ENCODE measurements around the gene MYLK.

Gene MYLK

DNA sequence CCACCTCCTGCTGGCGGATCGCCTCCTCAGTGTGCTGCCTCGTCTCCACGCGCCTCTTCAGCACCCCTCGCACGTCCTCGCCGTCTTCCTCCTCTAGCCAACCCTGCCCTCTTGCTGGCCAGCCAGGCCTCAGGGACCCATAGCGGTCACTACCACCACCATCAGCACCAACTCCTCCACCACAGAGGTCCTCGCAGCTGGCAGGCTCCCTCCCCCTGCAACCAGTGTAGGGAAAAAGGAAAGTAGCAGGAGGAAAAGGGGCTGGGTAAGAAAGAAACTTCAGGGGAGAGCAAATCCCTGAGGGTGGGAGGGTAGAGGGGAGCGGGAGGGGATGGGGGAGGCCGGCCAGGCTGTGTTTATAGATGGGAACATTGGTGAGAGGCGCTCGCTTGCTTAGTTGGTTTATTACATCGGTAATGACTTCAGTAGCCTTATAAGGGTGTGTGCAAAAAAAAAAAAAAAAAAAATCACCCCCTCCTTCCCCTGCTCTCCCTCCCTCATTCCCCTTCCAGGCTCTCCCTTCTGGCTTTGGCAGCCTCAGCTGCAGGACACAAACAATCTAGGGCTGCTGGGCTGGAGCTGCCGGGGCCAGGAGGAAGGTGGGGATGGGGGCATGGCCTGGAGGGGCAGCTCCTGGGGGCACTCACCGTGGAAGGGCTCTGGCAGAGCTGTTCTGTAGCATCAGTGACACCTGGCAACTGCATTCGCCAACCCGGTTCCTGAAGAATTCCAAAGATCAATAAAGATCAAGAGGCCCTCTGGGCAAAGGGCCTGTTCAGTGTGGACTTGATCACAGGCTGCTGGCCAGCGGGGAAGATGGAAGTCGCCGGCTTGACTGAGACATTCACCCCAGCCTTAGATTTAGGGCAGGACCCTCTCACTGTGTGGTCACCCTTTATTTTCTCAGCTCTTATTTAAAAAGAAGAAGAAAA is 183.1 kb downstream of the MYLK start:
- TF ChIP-seq, protein P1, sequence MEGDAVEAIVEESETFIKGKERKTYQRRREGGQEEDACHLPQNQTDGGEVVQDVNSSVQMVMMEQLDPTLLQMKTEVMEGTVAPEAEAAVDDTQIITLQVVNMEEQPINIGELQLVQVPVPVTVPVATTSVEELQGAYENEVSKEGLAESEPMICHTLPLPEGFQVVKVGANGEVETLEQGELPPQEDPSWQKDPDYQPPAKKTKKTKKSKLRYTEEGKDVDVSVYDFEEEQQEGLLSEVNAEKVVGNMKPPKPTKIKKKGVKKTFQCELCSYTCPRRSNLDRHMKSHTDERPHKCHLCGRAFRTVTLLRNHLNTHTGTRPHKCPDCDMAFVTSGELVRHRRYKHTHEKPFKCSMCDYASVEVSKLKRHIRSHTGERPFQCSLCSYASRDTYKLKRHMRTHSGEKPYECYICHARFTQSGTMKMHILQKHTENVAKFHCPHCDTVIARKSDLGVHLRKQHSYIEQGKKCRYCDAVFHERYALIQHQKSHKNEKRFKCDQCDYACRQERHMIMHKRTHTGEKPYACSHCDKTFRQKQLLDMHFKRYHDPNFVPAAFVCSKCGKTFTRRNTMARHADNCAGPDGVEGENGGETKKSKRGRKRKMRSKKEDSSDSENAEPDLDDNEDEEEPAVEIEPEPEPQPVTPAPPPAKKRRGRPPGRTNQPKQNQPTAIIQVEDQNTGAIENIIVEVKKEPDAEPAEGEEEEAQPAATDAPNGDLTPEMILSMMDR (IDR thresholded peaks at IDR 0.05; ENCODE audit: extremely low read depth, missing control alignments): no peak
- DNase-seq (ENCODE audit: low spot score): no peak

DNA sequence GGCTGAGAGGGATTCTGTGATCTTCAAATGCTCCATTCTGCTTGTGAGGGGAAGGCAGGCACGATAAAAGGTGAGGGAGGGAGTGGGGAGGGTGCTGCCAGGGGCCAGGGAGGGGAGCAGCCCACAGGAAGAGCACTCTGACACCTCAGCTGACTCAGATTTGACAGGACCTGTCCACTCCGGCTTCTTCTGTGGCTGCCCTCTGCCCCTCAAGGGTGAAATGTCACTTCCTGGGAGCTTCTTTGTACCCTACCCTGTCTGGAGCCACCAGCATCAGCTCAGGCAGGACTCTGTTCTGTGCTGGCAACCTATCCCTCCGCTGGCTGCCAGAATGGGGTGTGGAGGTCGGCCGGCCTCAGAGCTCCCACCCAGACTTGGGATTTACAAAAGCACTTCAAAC is 185.3 kb downstream of the MYLK start:
- TF ChIP-seq, protein P1 (IDR thresholded peaks at IDR 0.05; ENCODE audit: extremely low read depth, missing control alignments): no peak
- no peak for DNase-seq (ENCODE audit: low spot score)

DNA sequence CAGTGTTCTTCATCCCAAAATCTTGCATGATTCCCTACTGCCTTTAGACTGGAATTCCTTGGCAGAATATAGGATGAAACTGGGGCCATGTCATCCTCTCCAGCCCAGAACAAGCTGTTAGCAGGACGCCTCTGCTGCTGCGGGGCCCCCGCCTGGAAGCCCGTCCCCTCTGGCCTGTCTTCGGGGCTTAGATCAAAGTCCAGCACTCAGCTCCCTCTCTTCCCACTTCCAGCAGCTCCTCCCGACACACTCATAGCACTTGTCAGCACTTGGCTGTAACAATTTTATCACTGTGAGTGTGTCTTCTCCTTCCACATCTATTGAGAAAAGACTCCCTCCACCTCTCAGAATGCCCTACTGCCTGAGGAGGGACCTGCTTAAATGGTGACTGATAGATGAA is 187.3 kb downstream of the MYLK start:
- TF ChIP-seq, protein P1 (IDR thresholded peaks at IDR 0.05; ENCODE audit: extremely low read depth, missing control alignments): no peak
- no peak for DNase-seq (ENCODE audit: low spot score)

DNA sequence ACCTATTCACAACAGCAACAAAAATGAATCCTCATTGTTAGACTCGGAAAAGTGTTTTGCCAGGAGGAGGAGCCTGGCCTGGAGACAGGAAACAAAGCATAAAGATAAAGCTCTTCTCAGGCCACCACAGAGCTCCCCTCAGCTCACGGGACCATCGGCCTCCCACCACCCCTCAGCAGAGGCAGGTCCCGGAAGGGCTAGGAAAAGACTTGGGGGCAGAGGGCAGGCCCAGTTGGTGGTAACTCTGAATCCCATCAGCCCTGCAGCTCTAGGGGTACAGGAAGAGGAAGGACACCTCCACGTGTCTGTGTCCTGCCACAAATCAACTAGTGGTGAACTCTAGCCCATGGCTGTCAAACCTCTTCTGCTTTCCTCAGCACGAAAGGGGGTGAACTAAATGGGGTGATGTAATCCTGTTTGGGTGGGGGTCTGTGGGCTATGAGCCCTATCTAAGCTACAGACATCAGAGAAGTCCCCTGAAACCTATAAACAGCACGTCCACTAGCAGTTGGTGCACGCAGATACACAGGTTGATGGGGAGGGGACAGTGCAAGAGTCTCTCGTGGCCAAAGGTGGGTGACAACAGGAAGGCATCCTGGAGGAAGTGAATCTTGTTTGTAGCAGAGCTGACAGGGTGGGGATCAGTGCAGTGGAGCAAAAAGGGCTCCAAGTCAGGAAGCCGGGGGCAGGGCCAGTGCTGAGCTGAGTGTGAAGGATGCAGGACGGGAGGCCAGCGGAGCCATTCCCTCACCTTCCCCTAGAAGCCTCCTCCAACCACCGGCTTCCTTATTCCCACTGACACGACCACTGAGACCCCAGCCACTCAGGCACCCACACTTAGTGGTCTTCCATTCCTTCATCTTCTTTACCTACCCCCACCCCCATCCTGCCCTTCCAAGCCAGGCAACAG is 188.1 kb downstream of the MYLK start:
- TF ChIP-seq, protein P1 (IDR thresholded peaks at IDR 0.05; ENCODE audit: extremely low read depth, missing control alignments): no peak
- DNase-seq (ENCODE audit: low spot score): no peak

DNA sequence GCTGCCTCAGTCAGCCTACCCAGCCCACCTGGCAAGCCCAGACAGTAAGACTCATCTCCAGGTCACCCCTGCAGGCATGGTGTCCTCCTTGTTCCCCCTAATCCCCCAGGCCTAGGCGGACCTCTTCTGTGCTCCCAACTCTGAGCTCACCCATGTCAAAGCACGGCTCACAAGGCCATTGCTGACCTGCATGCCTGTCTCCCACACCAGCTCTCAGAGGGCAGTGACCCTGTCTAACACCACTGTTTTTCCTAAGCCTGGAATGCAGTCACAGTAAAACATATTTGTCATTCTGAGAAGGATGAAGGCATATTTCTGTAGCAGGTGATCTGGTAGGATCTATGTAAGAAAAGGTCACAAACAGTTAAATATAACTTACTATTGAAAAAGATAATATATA is 189.0 kb downstream of the MYLK start:
- TF ChIP-seq, protein P1 (IDR thresholded peaks at IDR 0.05; ENCODE audit: extremely low read depth, missing control alignments): no peak
- no peak for DNase-seq (ENCODE audit: low spot score)

DNA sequence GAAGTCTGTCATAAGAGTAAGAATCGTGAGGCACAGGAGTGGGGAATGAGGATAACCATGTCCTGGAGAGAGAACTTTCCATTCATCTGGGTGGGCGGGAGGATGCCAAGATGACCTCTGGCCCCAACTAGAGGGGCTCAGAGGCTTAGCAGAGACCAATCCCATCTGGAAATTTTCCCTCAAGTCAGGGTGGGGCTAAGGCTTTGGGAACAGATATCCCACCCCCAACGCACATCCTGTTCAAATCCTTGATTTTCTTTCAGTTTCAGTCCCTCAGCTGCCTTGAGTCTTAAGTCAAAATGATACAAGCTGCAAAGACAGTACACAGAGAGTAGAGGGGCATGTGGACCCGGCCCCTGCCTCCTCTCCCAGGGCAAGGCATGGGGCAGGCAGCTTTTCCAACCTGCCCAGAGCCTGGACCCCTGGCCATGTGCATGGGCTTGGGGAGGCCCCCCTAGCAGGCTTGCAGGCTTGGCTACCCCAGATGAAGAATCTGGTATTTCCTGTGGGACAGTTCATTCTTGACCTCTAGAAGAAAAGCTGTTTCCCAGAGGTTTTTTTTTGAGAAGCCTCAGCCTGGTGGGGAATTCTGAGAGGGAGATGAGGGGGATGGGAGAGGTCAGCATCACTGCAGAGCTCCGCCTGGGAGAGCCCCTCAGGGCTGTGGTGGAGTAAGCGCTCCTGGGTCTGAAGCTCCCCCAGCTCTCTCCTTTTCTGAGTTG is 189.6 kb downstream of the MYLK start:
- TF ChIP-seq, protein P1 (IDR thresholded peaks at IDR 0.05; ENCODE audit: extremely low read depth, missing control alignments): no peak
- DNase-seq (ENCODE audit: low spot score): no peak

All from GM20000 (cell line).